ENCODE measurements around the gene MYO5B. TPM values are rescaled to one million over a fixed set of nuclear protein-coding genes. Genes with fewer than 3 reads are reported as not detected.

The MYO5B gene
- polyA plus RNA-seq, 1 donor from 2014 or later, result 0.42 TPM

DNA sequence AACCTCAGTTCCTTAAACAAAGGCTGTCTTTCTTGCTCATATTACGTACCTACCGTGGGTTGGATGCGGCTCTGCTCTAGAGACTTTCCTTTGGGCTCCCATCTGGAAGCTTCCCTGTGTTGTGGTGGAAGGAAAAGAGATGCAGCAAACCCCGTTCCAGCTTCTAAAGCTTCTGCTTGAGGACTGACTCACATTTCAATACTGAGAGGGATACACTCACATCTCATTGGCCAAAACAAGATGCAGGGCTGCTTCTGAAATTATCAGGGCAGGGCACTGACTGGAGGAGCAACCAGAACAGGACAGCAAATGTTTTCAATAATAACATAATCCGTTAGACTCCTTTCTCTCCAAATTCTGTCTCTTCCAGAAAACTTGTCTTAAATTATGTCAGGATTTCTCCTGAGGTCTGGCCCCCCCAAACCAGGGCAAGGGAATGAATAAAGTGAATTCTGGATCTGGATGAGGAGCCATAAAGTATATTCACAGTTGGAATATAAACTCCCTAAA is 4.5 kb upstream of the MYO5B start:
- Histone ChIP-seq H3F3A (ENCODE audit: insufficient read depth, low read length, poor library complexity, severe bottlenecking) (no peaks in the 10 kb centered on the region), H2AFZ (ENCODE audit: low read depth, low read length) (no peak overlapping the region), H3K79me2 (replicated peaks; ENCODE audit: insufficient read depth, low read length) (no peaks in the 10 kb centered on the region), H3K4me2 (ENCODE audit: low read length) (no peak overlapping the region), H3K9ac (ENCODE audit: low read length) (no peak overlapping the region), H3K27ac (ENCODE audit: low read length) (no peak overlapping the region), H3K36me3 (ENCODE audit: insufficient read depth, low read length) (no peaks in the 10 kb centered on the region), H3K4me3 (ENCODE audit: low read length) (no peak overlapping the region), H4K20me1 (ENCODE audit: insufficient read depth) (no peaks in the 10 kb centered on the region), H3K9me2 (ENCODE audit: insufficient read depth, low read length) (no peaks in the 10 kb centered on the region), H3K9me3 (ENCODE audit: low read length) (no peaks in the 10 kb centered on the region), H3K27me3 (ENCODE audit: insufficient read depth, low read depth, low read length) (peaks cover 22% of the 10 kb centered on the region)
- TF ChIP-seq RAD21 (conservative IDR thresholded peaks at IDR 0.05) (no peak), MXI1 (conservative IDR thresholded peaks at IDR 0.05; ENCODE audit: poor library complexity, severe bottlenecking) (no peak), EZH2 (IDR thresholded peaks at IDR 0.05; ENCODE audit: borderline replicate concordance, insufficient read depth, low read length, poor library complexity, severe bottlenecking) (no peak), POLR2AphosphoS5 (IDR thresholded peaks at IDR 0.05) (no peak), SMC3 (conservative IDR thresholded peaks at IDR 0.05; ENCODE audit: poor library complexity) (no peak), EP300 (conservative IDR thresholded peaks at IDR 0.05; ENCODE audit: poor library complexity, severe bottlenecking) (no peak), TAF1 (IDR thresholded peaks at IDR 0.05; ENCODE audit: low read depth) (no peak)
- TF ChIP-seq, protein P1, sequence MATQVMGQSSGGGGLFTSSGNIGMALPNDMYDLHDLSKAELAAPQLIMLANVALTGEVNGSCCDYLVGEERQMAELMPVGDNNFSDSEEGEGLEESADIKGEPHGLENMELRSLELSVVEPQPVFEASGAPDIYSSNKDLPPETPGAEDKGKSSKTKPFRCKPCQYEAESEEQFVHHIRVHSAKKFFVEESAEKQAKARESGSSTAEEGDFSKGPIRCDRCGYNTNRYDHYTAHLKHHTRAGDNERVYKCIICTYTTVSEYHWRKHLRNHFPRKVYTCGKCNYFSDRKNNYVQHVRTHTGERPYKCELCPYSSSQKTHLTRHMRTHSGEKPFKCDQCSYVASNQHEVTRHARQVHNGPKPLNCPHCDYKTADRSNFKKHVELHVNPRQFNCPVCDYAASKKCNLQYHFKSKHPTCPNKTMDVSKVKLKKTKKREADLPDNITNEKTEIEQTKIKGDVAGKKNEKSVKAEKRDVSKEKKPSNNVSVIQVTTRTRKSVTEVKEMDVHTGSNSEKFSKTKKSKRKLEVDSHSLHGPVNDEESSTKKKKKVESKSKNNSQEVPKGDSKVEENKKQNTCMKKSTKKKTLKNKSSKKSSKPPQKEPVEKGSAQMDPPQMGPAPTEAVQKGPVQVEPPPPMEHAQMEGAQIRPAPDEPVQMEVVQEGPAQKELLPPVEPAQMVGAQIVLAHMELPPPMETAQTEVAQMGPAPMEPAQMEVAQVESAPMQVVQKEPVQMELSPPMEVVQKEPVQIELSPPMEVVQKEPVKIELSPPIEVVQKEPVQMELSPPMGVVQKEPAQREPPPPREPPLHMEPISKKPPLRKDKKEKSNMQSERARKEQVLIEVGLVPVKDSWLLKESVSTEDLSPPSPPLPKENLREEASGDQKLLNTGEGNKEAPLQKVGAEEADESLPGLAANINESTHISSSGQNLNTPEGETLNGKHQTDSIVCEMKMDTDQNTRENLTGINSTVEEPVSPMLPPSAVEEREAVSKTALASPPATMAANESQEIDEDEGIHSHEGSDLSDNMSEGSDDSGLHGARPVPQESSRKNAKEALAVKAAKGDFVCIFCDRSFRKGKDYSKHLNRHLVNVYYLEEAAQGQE (IDR thresholded peaks at IDR 0.05; ENCODE audit: borderline replicate concordance), result no peak
- TF ChIP-seq, protein P2, sequence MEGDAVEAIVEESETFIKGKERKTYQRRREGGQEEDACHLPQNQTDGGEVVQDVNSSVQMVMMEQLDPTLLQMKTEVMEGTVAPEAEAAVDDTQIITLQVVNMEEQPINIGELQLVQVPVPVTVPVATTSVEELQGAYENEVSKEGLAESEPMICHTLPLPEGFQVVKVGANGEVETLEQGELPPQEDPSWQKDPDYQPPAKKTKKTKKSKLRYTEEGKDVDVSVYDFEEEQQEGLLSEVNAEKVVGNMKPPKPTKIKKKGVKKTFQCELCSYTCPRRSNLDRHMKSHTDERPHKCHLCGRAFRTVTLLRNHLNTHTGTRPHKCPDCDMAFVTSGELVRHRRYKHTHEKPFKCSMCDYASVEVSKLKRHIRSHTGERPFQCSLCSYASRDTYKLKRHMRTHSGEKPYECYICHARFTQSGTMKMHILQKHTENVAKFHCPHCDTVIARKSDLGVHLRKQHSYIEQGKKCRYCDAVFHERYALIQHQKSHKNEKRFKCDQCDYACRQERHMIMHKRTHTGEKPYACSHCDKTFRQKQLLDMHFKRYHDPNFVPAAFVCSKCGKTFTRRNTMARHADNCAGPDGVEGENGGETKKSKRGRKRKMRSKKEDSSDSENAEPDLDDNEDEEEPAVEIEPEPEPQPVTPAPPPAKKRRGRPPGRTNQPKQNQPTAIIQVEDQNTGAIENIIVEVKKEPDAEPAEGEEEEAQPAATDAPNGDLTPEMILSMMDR (IDR thresholded peaks at IDR 0.05; ENCODE audit: poor library complexity, severe bottlenecking), result no peak

DNA sequence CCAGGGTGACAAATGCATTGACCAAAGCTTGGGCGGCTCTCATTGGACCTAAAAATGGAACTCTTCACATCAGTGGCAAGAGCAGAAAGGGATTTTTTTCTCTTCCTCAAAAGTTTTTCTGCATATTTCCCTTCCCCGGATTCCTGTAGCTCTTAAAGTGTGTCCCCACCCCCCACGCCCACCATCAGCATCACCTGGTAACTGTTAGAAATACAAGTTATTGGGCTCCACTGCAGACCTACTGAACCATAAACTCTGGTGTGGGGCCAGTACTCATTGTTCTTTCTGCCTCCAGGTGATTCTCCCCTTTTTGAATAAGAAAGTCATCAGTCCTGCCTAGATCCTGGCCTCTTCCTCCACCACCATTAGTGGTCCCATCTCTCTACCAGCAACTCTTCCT is 1.3 kb upstream of the MYO5B start:
- no peaks in the 10 kb centered on the region for H3K9me3 ChIP-seq (ENCODE audit: low read length)
- no peaks in the 10 kb centered on the region for H3K9me2 ChIP-seq (ENCODE audit: insufficient read depth, low read length)
- no peaks in the 10 kb centered on the region for H3K36me3 ChIP-seq (ENCODE audit: insufficient read depth, low read length)
- no peak overlapping the region for H3K27ac ChIP-seq (ENCODE audit: low read length)
- no peak overlapping the region for H2AFZ ChIP-seq (ENCODE audit: low read depth, low read length)
- no peak overlapping the region for H3K9ac ChIP-seq (ENCODE audit: low read length)
- no peak overlapping the region for H3K4me2 ChIP-seq (ENCODE audit: low read length)
- H3F3A ChIP-seq (ENCODE audit: insufficient read depth, low read length, poor library complexity, severe bottlenecking), result no peaks in the 10 kb centered on the region
- H3K27me3 ChIP-seq (ENCODE audit: insufficient read depth, low read depth, low read length), result peaks cover 53% of the 10 kb centered on the region
- H3K79me2 ChIP-seq (replicated peaks; ENCODE audit: insufficient read depth, low read length), result no peaks in the 10 kb centered on the region
- no peaks in the 10 kb centered on the region for H4K20me1 ChIP-seq (ENCODE audit: insufficient read depth)
- no peak overlapping the region for H3K4me3 ChIP-seq (ENCODE audit: low read length)
- TF ChIP-seq, protein P2 (IDR thresholded peaks at IDR 0.05; ENCODE audit: poor library complexity, severe bottlenecking), result no peak
- TF ChIP-seq SMC3 (conservative IDR thresholded peaks at IDR 0.05; ENCODE audit: poor library complexity) (no peak), EZH2 (IDR thresholded peaks at IDR 0.05; ENCODE audit: borderline replicate concordance, insufficient read depth, low read length, poor library complexity, severe bottlenecking) (no peak), MXI1 (conservative IDR thresholded peaks at IDR 0.05; ENCODE audit: poor library complexity, severe bottlenecking) (no peak), POLR2AphosphoS5 (IDR thresholded peaks at IDR 0.05) (no peak), RAD21 (conservative IDR thresholded peaks at IDR 0.05) (no peak), EP300 (conservative IDR thresholded peaks at IDR 0.05; ENCODE audit: poor library complexity, severe bottlenecking) (no peak), TAF1 (IDR thresholded peaks at IDR 0.05; ENCODE audit: low read depth) (no peak)
- TF ChIP-seq, protein P1 (IDR thresholded peaks at IDR 0.05; ENCODE audit: borderline replicate concordance), result no peak
